NCI-H748 treated with DMSO at 0.1 percent for 48 hours (cell line): ENCODE results near the gene IL18RAP.

ENCODE experiments used
- DNase-seq: peaks from one replicate; lab custom pipeline; 2025; lab: John Stamatoyannopoulos, UW

The IL18RAP gene

GRCh38 chr2:102453501-102453900 is 30.5 kb downstream of the IL18RAP start:
- peak; percentile 21 for DNase-seq

- DNase-seq: no peak
These were observed 32.2 kb downstream of the IL18RAP start for GRCh38 chr2:102455061-102455670.

- DNase-seq: no peak
These were observed 37.5 kb downstream of the IL18RAP start for GRCh38 chr2:102460467-102460866.

GRCh38 chr2:102461188-102461587 is 38.2 kb downstream of the IL18RAP start:
- DNase-seq: no peak

GRCh38 chr2:102463160-102463559 is 40.2 kb downstream of the IL18RAP start:
- no peak for DNase-seq

GRCh38 chr2:102470168-102470567 is 47.2 kb downstream of the IL18RAP start:
- no peak for DNase-seq

- peak; percentile 23 for DNase-seq
These were observed 50.1 kb downstream of the IL18RAP start, which contains the start of gene SLC9A4 for GRCh38 chr2:102473020-102473419. Gene SLC9A4 (plus strand): TSS chr2:102473226. CDS start chr2:102473760, 534 bp downstream.

GRCh38 chr2:102473631-102474030 is 50.7 kb downstream of the IL18RAP start:
- DNase-seq: no peak

- DNase-seq: no peak
These were observed 51.8 kb downstream of the IL18RAP start for GRCh38 chr2:102474785-102475184.

- DNase-seq: no peak
These were observed 55.9 kb downstream of the IL18RAP start for GRCh38 chr2:102478686-102479470.

GRCh38 chr2:102480285-102481195 is 57.6 kb downstream of the IL18RAP start:
- DNase-seq: no peak

- no peak for DNase-seq
These were observed 59.0 kb downstream of the IL18RAP start for GRCh38 chr2:102481931-102482330.

- DNase-seq: no peak
These were observed 60.1 kb downstream of the IL18RAP start for GRCh38 chr2:102483086-102483485.

GRCh38 chr2:102484310-102485061 is 61.5 kb downstream of the IL18RAP start:
- no peak for DNase-seq

- DNase-seq: no peak
These were observed 62.3 kb downstream of the IL18RAP start for GRCh38 chr2:102485147-102485785.

GRCh38 chr2:102486941-102487702 is 64.2 kb downstream of the IL18RAP start:
- no peak for DNase-seq

- DNase-seq: no peak
These were observed 65.0 kb downstream of the IL18RAP start for GRCh38 chr2:102487761-102488462.

GRCh38 chr2:102489646-102490045 is 66.7 kb downstream of the IL18RAP start:
- DNase-seq: no peak

GRCh38 chr2:102492006-102492405 is 69.0 kb downstream of the IL18RAP start:
- no peak for DNase-seq

GRCh38 chr2:102494570-102494969 is 71.6 kb downstream of the IL18RAP start:
- no peak for DNase-seq
